Smooth muscle cell (in vitro differentiated cells): Measurements from ENCODE around the gene TMEM138. TPM values are rescaled to one million over a fixed set of nuclear protein-coding genes. Genes with fewer than 3 reads are reported as not detected.

Source experiments
- DNase-seq: peaks from one replicate; lab custom pipeline; 2025; ENCODE audit not compliant: unreplicated experiment; lab: John Stamatoyannopoulos, UW
- H2AFZ ChIP-seq: fragments of 200-600 bp; sonication (generic); 2 replicates; pipeline ENCODE4 v1.6.0; 2016; ENCODE audit warnings: antibody characterized with exemption, low read depth, mild to moderate bottlenecking
- H3F3A ChIP-seq: fragments of 200-600 bp; sonication (generic); 2 replicates; pipeline ENCODE4 v1.6.0; 2017; ENCODE audit warnings: antibody characterized with exemption, low read depth
- H3K27ac ChIP-seq: fragments of 200-600 bp; sonication (generic); 2 replicates; pipeline ENCODE4 v1.5.1; 2016; ENCODE audit warnings: low read depth, mild to moderate bottlenecking
- H3K27me3 ChIP-seq: fragments of 200-600 bp; sonication (generic); 2 replicates; pipeline ENCODE4 v1.6.1; 2016; ENCODE audit warnings: low read depth, mild to moderate bottlenecking
- H3K36me3 ChIP-seq: fragments of 200-600 bp; sonication (generic); 2 replicates; pipeline ENCODE4 v1.5.1; 2016; ENCODE audit warnings: low read depth
- H3K4me1 ChIP-seq: fragments of 200-600 bp; sonication (generic); 2 replicates; pipeline ENCODE4 v1.5.1; 2016; ENCODE audit warnings: low read depth
- H3K4me2 ChIP-seq: fragments of 200-600 bp; sonication (generic); 2 replicates; pipeline ENCODE4 v1.6.0; 2016; ENCODE audit warnings: mild to moderate bottlenecking
- H3K4me3 ChIP-seq: fragments of 200-600 bp; sonication (generic); 2 replicates; pipeline ENCODE4 v1.5.1; 2016; ENCODE audit warnings: mild to moderate bottlenecking
- H3K79me2 ChIP-seq: fragments of 200-600 bp; sonication (generic); 2 replicates; pipeline ENCODE4 v1.6.0; 2016; ENCODE audit warnings: low read depth, mild to moderate bottlenecking
- H3K9ac ChIP-seq: fragments of 200-600 bp; sonication (generic); 2 replicates; pipeline ENCODE4 v1.6.0; 2016; ENCODE audit warnings: low read depth
- H3K9me3 ChIP-seq: fragments of 200-600 bp; sonication (generic); replicated peaks from 2 replicates; pipeline ENCODE4 v1.5.1; 2016; ENCODE audit warnings: low read depth
- H4K20me1 ChIP-seq: fragments of 200-600 bp; sonication (generic); 2 replicates; pipeline ENCODE4 v1.6.0; 2016; ENCODE audit warnings: low read depth
- CTCF ChIP-seq: fragments of 200-600 bp; sonication (generic); IDR thresholded peaks from 2 replicates; pipeline ENCODE4 v1.5.1; 2017; ENCODE audit warnings: borderline replicate concordance, mild to moderate bottlenecking, antibody characterized with exemption; ENCODE audit not compliant: insufficient read depth, poor library complexity, severe bottlenecking
- WGBS: methylation state at CpG from one replicate; pipeline ENCODE4 v1.1.7; 2016; ENCODE audit warnings: low lambda C conversion rate; 5-methylcytosine and 5-hydroxymethylcytosine counted together
- polyA plus RNA-seq: library from polyadenylated mRNA; unstranded; fragments of >200 nt; fragmentation: Nextera tagmentation; extraction: Ambion mirVana; gene quantifications from 2 replicates; pipeline ENCODE4 v1.2.1, GENCODE V29; 2016
- total RNA-seq: library from RNA; depleted of rRNA; stranded (reverse); fragments of >200 nt; gene quantifications from 2 replicates; pipeline ENCODE4 v1.2.3, GENCODE V29; 2014

The TMEM138 gene
- total and polyA plus RNA-seq, 2 experiments from 2014 or later = 44.2 to 51.4 TPM

DNA sequence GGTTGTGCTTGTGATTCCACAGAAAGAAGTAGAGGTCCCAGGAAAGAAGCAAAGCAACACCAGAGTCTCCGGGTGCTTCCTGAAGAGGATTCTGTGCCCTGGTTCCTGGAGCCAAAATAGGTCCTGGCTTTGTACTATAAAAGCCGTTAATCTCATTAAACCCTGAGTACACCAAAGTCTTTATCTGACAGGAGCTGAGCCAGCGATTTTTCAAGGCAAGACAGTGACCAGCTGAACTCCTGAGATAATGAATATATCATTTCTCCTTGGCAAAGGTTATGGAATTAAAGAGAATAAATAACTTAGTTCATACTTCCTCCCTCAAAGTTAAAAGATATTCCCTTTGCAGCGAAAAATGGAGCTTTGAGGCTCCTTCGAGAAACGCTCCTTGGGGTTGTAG, 5.2 kb downstream of the TMEM138 start:
- peak overlapping the region; percentile 9 for H3K27ac ChIP-seq
- H3K27me3 ChIP-seq = no peaks in the 10 kb centered on the region
- H3K9ac ChIP-seq = no peak overlapping the region
- no peaks in the 10 kb centered on the region for H4K20me1 ChIP-seq
- H2AFZ ChIP-seq = no peak overlapping the region
- H3K4me2 ChIP-seq = no peak overlapping the region
- peaks cover 4% of the 10 kb centered on the region for H3F3A ChIP-seq
- WGBS = 98% methylated on average over 6 of the region's 6 CpGs
- TF ChIP-seq CTCF = no peak
- DNase-seq = no peak
- no peak overlapping the region for H3K4me3 ChIP-seq
- H3K36me3 ChIP-seq = no peaks in the 10 kb centered on the region
- H3K9me3 ChIP-seq = no peaks in the 10 kb centered on the region
- H3K79me2 ChIP-seq = peaks cover 21% of the 10 kb centered on the region
- peaks cover 5% of the 10 kb centered on the region for H3K4me1 ChIP-seq

DNA sequence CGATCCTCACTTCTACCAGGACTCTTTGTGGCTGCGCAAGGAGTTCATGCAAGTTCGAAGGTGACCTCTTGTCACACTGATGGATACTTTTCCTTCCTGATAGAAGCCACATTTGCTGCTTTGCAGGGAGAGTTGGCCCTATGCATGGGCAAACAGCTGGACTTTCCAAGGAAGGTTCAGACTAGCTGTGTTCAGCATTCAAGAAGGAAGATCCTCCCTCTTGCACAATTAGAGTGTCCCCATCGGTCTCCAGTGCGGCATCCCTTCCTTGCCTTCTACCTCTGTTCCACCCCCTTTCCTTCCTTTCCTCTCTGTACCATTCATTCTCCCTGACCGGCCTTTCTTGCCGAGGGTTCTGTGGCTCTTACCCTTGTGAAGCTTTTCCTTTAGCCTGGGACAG, 6.5 kb downstream of the TMEM138 start:
- 98% methylated on average over 7 of the region's 7 CpGs for WGBS
- Histone ChIP-seq H3K9me3 (no peaks in the 10 kb centered on the region), H3K27ac (peak overlapping the region; percentile 96)

GRCh38 chr11:61369372-61370348, 7.5 kb downstream of the TMEM138 start:
- no peaks in the 10 kb centered on the region for H3K27me3 ChIP-seq
- no peak for TF ChIP-seq CTCF
- 38% methylated on average over 9 of the region's 9 CpGs for WGBS
- H3K4me3 ChIP-seq = no peak overlapping the region
- no peaks in the 10 kb centered on the region for H4K20me1 ChIP-seq
- peak overlapping the region; percentile 84 for H3K9ac ChIP-seq
- peak overlapping the region; percentile 43 for H3K4me2 ChIP-seq
- no peak for DNase-seq
- no peaks in the 10 kb centered on the region for H3K9me3 ChIP-seq
- H3F3A ChIP-seq = peaks cover 4% of the 10 kb centered on the region
- no peaks in the 10 kb centered on the region for H3K4me1 ChIP-seq
- peak overlapping the region; percentile 96 for H3K27ac ChIP-seq
- H3K36me3 ChIP-seq = no peaks in the 10 kb centered on the region
- no peak overlapping the region for H2AFZ ChIP-seq
- H3K79me2 ChIP-seq = no peaks in the 10 kb centered on the region

More for the DNA sequence above, 6.5 kb downstream of the TMEM138 start:
- no peaks in the 10 kb centered on the region for H3K4me1 ChIP-seq
- no peak overlapping the region for H3K4me3 ChIP-seq
- H3K27me3 ChIP-seq = no peaks in the 10 kb centered on the region
- H3K79me2 ChIP-seq = peaks cover 9% of the 10 kb centered on the region
- TF ChIP-seq CTCF = no peak
- peak overlapping the region; percentile 81 for H3K9ac ChIP-seq
- peak overlapping the region; percentile 43 for H3K4me2 ChIP-seq
- H4K20me1 ChIP-seq = no peaks in the 10 kb centered on the region
- DNase-seq = no peak
- H3K36me3 ChIP-seq = no peaks in the 10 kb centered on the region
- no peak overlapping the region for H2AFZ ChIP-seq
- H3F3A ChIP-seq = peaks cover 4% of the 10 kb centered on the region
